CD4-positive, alpha-beta T cell treated with Interferon alpha-2 for 1 hour (primary cell): Measurements from ENCODE around the gene RPL18.

Experiments used
- DNase-seq, 2 donors: peaks; one replicate each; pipeline ENCODE4 v3.0.0-alpha.2; 2020 to 2022

Gene RPL18

GRCh38 chr19:48613024-48613851 is 5.7 kb downstream of the RPL18 start:
- DNase-seq: no peak

GRCh38 chr19:48611872-48612271 is 7.1 kb downstream of the RPL18 start:
- DNase-seq: no peak

- DNase-seq: no peak
Measured at GRCh38 chr19:48609571-48610108, 9.3 kb downstream of the RPL18 start.

GRCh38 chr19:48608798-48609263 is 10.1 kb downstream of the RPL18 start:
- DNase-seq: peak; percentile 68 to 76

- no peak for DNase-seq
Measured at GRCh38 chr19:48607359-48607755, 11.6 kb downstream of the RPL18 start.

GRCh38 chr19:48606463-48607358 is 12.3 kb downstream of the RPL18 start, which contains the start of gene SPACA4:
Gene SPACA4 (plus strand): TSS chr19:48606742. CDS start chr19:48606979, 237 bp downstream.
- DNase-seq: no peak

- DNase-seq: no peak
Measured at GRCh38 chr19:48603850-48604249, 15.1 kb downstream of the RPL18 start.

GRCh38 chr19:48603449-48603848 is 15.5 kb downstream of the RPL18 start:
- DNase-seq: no peak

GRCh38 chr19:48603001-48603400 is 16.0 kb downstream of the RPL18 start:
- DNase-seq: no peak

GRCh38 chr19:48600679-48601417 is 18.1 kb downstream of the RPL18 start:
- DNase-seq: no peak

- DNase-seq: no peak
Measured at GRCh38 chr19:48598996-48599700, 19.8 kb downstream of the RPL18 start.

GRCh38 chr19:48596679-48597465 is 22.1 kb downstream of the RPL18 start:
- peak; percentile 33 to 68 for DNase-seq

- DNase-seq: no peak
Measured at GRCh38 chr19:48596237-48596636, 22.7 kb downstream of the RPL18 start.

- DNase-seq: no peak
Measured at GRCh38 chr19:48595833-48596232, 23.1 kb downstream of the RPL18 start.

- no peak for DNase-seq
Measured at GRCh38 chr19:48595171-48595570, 23.8 kb downstream of the RPL18 start.

GRCh38 chr19:48591021-48591420 is 28.0 kb downstream of the RPL18 start:
- DNase-seq: no peak

GRCh38 chr19:48588670-48589401 is 30.1 kb downstream of the RPL18 start:
- peak; percentile 81 to 87 for DNase-seq

GRCh38 chr19:48587387-48587786 is 31.6 kb downstream of the RPL18 start:
- no peak for DNase-seq

- DNase-seq: no peak
Measured at GRCh38 chr19:48582168-48582567, 36.8 kb downstream of the RPL18 start.

GRCh38 chr19:48578891-48579290 is 40.1 kb downstream of the RPL18 start:
- DNase-seq: no peak
